GM19099 (cell line): Measurements from ENCODE around the gene MOB3A.

ENCODE experiments used
- POLR2A ChIP-seq: IDR thresholded peaks from 3 replicates; pipeline ENCODE4 v1.6.1; 2011; ENCODE audit warnings: low read depth; ENCODE audit not compliant: insufficient read length; ENCODE audit errors: extremely low read depth

MOB3A gene

GRCh38 chr19:2129022-2129421 is 32.9 kb upstream of the MOB3A start:
- TF ChIP-seq POLR2A = no peak

DNA sequence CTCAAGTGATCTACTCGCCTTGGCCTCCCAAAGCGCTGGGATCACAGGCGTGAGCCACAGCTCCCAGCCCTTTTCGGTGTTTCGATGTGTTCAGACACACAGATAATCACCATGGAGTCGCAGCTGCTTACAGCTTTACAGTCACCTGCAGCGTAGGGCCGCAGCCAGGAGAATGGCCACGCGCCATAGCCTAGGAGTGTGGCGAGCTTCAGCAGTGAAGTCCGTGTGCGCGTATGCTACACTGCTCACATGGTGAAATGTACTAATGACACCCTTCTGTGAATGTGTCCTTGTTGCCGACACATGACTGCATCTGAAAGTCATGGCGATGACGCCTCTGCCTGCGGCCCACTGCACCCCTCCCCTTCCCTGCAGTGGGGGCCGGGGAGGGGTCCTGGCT is 31.6 kb upstream of the MOB3A start:
- no peak for TF ChIP-seq POLR2A

GRCh38 chr19:2126879-2127518 is 30.9 kb upstream of the MOB3A start:
- TF ChIP-seq POLR2A = no peak

GRCh38 chr19:2123682-2124387 is 27.7 kb upstream of the MOB3A start:
- TF ChIP-seq POLR2A = no peak

DNA sequence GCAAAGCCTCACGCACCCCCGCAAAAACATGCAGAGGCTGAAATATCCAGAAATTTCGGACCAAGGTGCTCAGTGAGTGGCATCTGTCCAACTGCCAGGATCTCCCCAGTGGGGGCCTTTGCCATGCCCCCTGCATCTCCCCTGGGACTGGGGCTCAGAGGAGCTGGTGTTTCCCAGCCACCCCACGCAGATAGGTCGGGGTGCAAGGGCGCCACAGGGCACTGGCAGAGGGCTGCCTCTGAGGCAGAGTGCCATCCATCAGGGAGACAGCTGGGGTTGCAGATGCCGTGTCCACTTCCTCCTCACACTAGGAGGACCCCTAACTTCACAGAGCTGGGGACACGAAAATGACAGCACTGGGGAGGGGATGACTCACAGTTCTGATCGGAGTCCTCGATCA is 26.9 kb upstream of the MOB3A start:
- no peak for TF ChIP-seq POLR2A

DNA sequence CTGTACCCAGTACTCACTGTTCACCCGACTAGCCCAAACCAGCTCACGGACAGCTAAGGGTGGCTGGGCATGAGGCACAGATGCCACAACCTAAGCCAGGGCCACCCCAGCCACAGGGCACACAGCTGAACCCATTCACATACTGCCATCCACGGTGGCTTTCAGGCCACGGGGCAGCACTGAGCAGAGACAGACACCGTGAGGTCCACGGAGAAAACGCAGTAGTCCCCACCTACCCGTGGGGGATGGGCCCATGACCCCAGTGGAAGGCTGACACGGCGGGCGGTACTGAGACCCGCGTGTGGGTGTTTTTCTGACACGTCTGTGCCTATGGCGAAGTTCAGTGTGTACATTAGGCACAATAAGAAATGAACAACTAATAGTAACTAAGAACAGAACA is 26.1 kb upstream of the MOB3A start:
- no peak for TF ChIP-seq POLR2A

- TF ChIP-seq POLR2A = no peak
These were observed 25.4 kb upstream of the MOB3A start for GRCh38 chr19:2121416-2122051.

GRCh38 chr19:2120821-2121220 is 24.7 kb upstream of the MOB3A start:
- TF ChIP-seq POLR2A = no peak

DNA sequence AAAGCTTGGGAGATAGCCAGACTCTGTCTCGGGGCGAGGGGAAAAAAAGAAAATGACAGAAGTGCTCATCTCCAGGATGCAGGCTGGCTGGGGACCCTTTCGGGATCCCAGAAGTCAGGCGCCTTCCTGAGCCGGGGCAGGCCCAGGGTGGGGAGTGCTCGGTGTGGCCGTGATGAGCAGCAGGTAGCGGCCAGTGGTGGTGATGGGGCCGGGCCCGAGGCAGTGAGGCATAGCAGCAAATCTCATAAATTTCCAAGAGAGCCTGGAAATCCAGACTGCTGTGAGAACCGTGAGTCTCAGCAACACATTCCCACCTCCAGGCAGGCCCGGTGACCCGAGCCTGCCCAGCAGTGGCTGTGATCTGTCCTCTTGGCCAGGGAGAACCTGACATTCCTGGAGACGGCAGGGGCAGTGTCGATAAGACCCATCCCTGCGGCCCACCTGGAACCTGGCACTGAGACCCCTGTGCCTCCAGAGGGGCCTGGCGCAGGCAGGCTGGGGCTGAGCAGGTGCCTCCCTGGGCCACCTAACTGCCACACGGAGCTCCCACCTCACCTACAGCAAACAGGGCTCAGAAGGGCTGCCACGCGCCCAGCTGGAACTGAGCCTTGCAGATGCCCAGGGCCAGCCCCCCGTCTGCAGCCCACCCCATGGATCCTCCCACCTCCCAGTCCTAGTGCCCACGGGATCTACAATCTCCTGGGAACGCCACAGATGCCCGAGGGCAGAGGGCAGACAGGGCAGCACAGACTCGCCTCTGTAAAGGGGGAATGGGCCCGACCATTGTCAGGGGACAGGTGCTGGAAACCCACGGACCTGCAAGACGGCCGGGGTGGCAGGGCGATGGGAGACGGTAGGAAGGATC is 24.0 kb upstream of the MOB3A start:
- TF ChIP-seq POLR2A = no peak

DNA sequence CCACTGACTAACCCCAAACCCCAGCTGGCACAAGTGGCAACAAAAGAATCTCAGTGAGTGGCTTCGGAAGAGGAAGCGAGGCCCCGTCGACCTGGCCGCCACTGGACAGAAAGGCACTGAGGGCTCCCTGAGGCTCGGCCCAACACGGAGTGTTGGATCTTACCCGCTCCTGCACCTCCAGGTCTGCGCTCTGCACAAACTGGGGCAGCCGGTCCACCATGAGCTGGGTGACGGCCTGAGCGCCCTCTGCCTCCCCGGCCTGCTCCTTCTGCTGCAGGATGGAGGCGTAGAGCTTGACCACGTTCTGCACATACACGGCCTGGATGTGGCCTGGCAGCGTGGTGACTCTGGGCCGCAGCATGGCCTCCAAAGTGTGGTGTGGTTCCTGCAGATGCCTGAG is 22.3 kb upstream of the MOB3A start:
- no peak for TF ChIP-seq POLR2A

DNA sequence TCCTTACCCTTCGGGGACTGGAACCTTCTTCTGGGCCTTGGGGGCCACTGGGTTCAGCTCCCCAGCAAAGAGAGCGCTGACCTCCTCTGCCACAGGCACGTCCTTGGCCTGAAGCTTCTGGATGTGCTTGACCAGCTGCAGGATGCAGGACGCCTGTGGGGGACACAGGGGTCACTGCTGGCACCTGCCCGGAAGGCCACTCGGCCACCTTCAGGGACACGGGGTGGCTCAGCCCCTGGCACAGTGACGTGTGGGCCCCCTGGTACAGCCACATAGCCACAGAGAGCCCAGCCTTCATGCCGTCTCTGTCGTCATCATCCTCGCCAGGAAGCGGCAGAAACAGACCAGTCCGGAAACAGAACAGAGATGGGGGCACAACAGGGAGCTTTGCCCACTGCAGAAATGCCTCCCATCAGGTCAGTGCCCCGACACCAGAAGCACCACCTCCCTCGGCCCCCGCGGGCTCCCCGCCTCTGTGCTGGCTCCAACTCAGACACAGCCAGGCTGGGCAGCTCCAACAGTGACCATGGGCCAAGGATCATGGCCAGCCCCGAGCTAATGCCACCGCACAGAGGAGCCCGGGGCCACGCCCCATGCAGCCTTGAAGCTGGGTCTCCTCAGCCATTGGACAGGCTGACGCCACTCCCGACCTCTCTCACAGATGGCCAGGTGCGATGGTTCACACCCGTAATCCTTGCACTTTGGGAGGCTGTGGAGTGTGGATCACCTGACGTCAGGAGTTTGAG is 21.3 kb upstream of the MOB3A start:
- TF ChIP-seq POLR2A = no peak

GRCh38 chr19:2116507-2116906 is 20.4 kb upstream of the MOB3A start:
- TF ChIP-seq POLR2A = no peak

DNA sequence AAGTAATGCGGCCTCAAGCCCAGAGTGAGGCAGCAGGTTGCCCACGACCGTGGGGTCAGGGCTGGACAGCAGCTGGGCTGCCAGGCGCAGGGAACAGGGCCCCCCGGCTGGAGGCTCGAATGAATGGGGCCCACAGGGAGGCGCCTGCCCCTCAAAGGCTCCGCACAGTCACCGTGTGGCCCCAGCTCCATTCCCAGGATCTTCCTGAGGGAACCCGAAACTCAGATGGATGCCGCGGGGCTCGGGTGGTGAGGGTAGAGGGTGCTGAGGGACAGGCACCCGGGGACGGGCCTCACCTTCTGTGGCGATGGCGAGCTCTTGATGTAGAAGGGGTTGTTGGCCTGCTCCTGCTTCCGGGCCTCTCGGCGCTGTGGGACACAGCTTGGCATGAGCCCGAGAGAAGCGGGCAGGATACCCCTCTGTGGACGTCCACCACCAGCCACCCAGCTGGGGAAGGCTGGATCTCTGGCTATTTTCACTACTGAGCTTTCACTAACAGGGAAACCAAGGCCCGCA is 19.8 kb upstream of the MOB3A start:
- no peak for TF ChIP-seq POLR2A

- no peak for TF ChIP-seq POLR2A
These were observed 19.2 kb upstream of the MOB3A start for GRCh38 chr19:2115324-2115723.
